K562 (cell line): ENCODE data around the gene ADAP1. TPM values are rescaled to one million over a fixed set of nuclear protein-coding genes. Genes with fewer than 3 reads are reported as not detected.

Source experiments
- CTCFL ChIP-seq: IDR thresholded peaks from 2 replicates; pipeline ENCODE4 v1.6.1; 2011; ENCODE audit warnings: borderline replicate concordance, low read depth, mild to moderate bottlenecking, moderate library complexity, low read length; ENCODE audit not compliant: insufficient read depth, poor library complexity, severe bottlenecking
- HMGN3 ChIP-seq: IDR thresholded peaks from 2 replicates; pipeline ENCODE4 v1.6.1; 2011; ENCODE audit warnings: borderline replicate concordance, low read depth, mild to moderate bottlenecking, mixed read lengths, low read length; ENCODE audit not compliant: insufficient read length; ENCODE audit errors: extremely low read depth
- MTA2 ChIP-seq: fragments of 450-650 bp; IDR thresholded peaks from 2 replicates; pipeline ENCODE4 v1.6.1; 2016; ENCODE audit warnings: low read depth
- PHB2 ChIP-seq: fragments of 450-650 bp; IDR thresholded peaks from 2 replicates; pipeline ENCODE4 v1.6.1; 2017; ENCODE audit warnings: low read depth
- RBM34 ChIP-seq: fragments of 200-400 bp; formaldehyde crosslinking; IDR thresholded peaks from 2 replicates; pipeline ENCODE4 v1.6.1; 2018; ENCODE audit warnings: low read length, borderline replicate concordance; ENCODE audit not compliant: insufficient read depth
- ZBTB12 ChIP-seq: fragments of 250-450 bp; sonication (Bioruptor Pico); IDR thresholded peaks from 2 replicates; pipeline ENCODE4 v1.4.0; 2020
- ZFX ChIP-seq: sonication (generic); formaldehyde crosslinking; IDR thresholded peaks from 2 replicates; pipeline ENCODE4 v1.8.0; 2022; ENCODE audit warnings: mild to moderate bottlenecking, missing genetic modification reagents, moderate library complexity
- ZKSCAN1 ChIP-seq: fragments of 150-350 bp; IDR thresholded peaks from 2 replicates; pipeline ENCODE4 v1.6.1; 2016; ENCODE audit warnings: low read depth, low read length
- ZNF134 ChIP-seq: fragments of 250-450 bp; sonication (Bioruptor Pico); conservative IDR thresholded peaks from 2 replicates; pipeline ENCODE4 v1.4.0; 2020
- ZNF318 ChIP-seq, 2 experiments: fragments of 450-650 bp; IDR thresholded peaks; 2 replicates each; pipeline ENCODE4 v1.6.1; 2016; ENCODE audit warnings: mild to moderate bottlenecking in 2 of 2, borderline replicate concordance in 1 of 2, low read depth in 1 of 2, moderate library complexity in 1 of 2
- ZNF449 ChIP-seq: fragments of 250-450 bp; sonication (Bioruptor Pico); IDR thresholded peaks from 2 replicates; pipeline ENCODE4 v1.8.0; 2022; ENCODE audit warnings: moderate library complexity, mild to moderate bottlenecking, inconsistent platforms
- ZNF561 ChIP-seq: fragments of 450-650 bp; formaldehyde crosslinking; conservative IDR thresholded peaks from 2 replicates; pipeline ENCODE4 v1.4.0; 2020; ENCODE audit warnings: mild to moderate bottlenecking, moderate library complexity
- ZNF75A ChIP-seq: fragments of 450-650 bp; formaldehyde crosslinking; IDR thresholded peaks from 2 replicates; pipeline ENCODE4 v1.4.0; 2020; ENCODE audit warnings: mild to moderate bottlenecking
- polyA plus RNA-seq, 8 experiments: library from polyadenylated mRNA; depleted of rRNA in 4 of 8; stranded (reverse) in 5 of 8; unstranded in 3 of 8; fragments of >200 nt; fragmentation: Nextera tagmentation in 2 of 8; fragmentation: Illumina TruSeq in 1 of 8; extraction: Ambion mirVana in 2 of 8; extraction: Trizol in 1 of 8; gene quantifications; 2 replicates each; pipeline versions ENCODE4 v1.2.1 to v1.2.3, GENCODE V29; 2011 to 2014; ENCODE audit warnings: inconsistent platforms in 1 of 8, missing spikeins in 1 of 8
- total RNA-seq, 7 experiments: library from RNA; depleted of rRNA in 6 of 7; stranded (reverse); fragments of >200 nt in 6 of 7; fragmentation: Illumina TruSeq in 2 of 7; extraction: Trizol in 2 of 7; gene quantifications; 2 replicates each; pipeline versions ENCODE4 v1.2.1 to v1.2.3, GENCODE V29; 2011 to 2021; ENCODE audit warnings: low replicate concordance in 1 of 7

The ADAP1 gene
- total and polyA plus RNA-seq, 9 of the 15 experiments (the other 6 are each of a cell fraction or from before 2014, with no cell fraction given) = 0.27 to 1.4 (median 0.52) TPM; not detected in 3

GRCh38 chr7:923108-924041, 31.1 kb downstream of the ADAP1 start (continued):
- TF ChIP-seq ZNF561 (CRISPR knock-in tag) = no peak
- no peak for TF ChIP-seq ZNF134 (CRISPR knock-in tag)
- TF ChIP-seq PHB2 = no peak
- TF ChIP-seq MTA2 = no peak
- TF ChIP-seq HMGN3 = no peak
- TF ChIP-seq ZFX (CRISPR knock-in tag) = no peak
- no peak for TF ChIP-seq ZBTB12 (CRISPR knock-in tag)
- no peak for TF ChIP-seq CTCFL
- no peak for TF ChIP-seq ZNF75A
- TF ChIP-seq RBM34 = no peak
- TF ChIP-seq ZNF449 = no peak
- TF ChIP-seq ZKSCAN1 = no peak
- TF ChIP-seq ZNF318 (IDR thresholded peaks at IDR 0.05; ENCODE audit: borderline replicate concordance in 1 of 2, low read depth in 1 of 2) = no peak
